Parathyroid adenoma (tissue), 2 donors: ENCODE results near the gene DOCK7.

Experiments
- H2AFZ ChIP-seq: fragments of 300-600 bp; sonication (generic); one replicate; pipeline ENCODE4 v1.7.0; 2017; ENCODE audit warnings: antibody characterized with exemption, mild to moderate bottlenecking
- H3K27ac ChIP-seq: fragments of 300-600 bp; sonication (generic); one replicate; pipeline ENCODE4 v1.7.0; 2017
- H3K27me3 ChIP-seq: fragments of 300-600 bp; sonication (generic); one replicate; pipeline ENCODE4 v1.7.0; 2017; ENCODE audit warnings: low read length; ENCODE audit not compliant: control insufficient read depth, insufficient read depth
- H3K36me3 ChIP-seq: fragments of 300-600 bp; sonication (generic); one replicate; pipeline ENCODE4 v1.7.0; 2017; ENCODE audit warnings: low read length; ENCODE audit not compliant: control insufficient read depth, insufficient read depth
- H3K4me1 ChIP-seq: fragments of 300-600 bp; sonication (generic); one replicate; pipeline ENCODE4 v1.7.0; 2017; ENCODE audit warnings: control low read depth
- H3K4me2 ChIP-seq: fragments of 300-600 bp; sonication (generic); one replicate; pipeline ENCODE4 v1.7.0; 2017; ENCODE audit warnings: low read length
- H3K4me3 ChIP-seq: fragments of 300-600 bp; sonication (generic); one replicate; pipeline ENCODE4 v1.7.0; 2017; ENCODE audit warnings: low read depth, low read length
- H3K79me2 ChIP-seq: fragments of 300-600 bp; sonication (generic); one replicate; pipeline ENCODE4 v1.7.0; 2017; ENCODE audit warnings: control low read depth
- H3K9ac ChIP-seq: fragments of 300-600 bp; sonication (generic); one replicate; pipeline ENCODE4 v1.7.0; 2017; ENCODE audit warnings: mild to moderate bottlenecking
- H3K9me3 ChIP-seq: fragments of 300-600 bp; sonication (generic); one replicate; pipeline ENCODE4 v1.7.0; 2017; ENCODE audit warnings: low read length; ENCODE audit not compliant: control insufficient read depth
- CTCF ChIP-seq: fragments of 300-600 bp; sonication (generic); IDR thresholded peaks from one replicate; pipeline ENCODE4 v1.7.0; 2017; ENCODE audit warnings: antibody characterized with exemption, mild to moderate bottlenecking
- donor health status: primary hyperparathyroidism.

DOCK7 gene

GRCh38 chr1:62494137-62494536 is 194.0 kb downstream of the DOCK7 start:
- Histone ChIP-seq H3K9ac (no peak overlapping the region), H3K9me3 (no peaks in the 10 kb centered on the region), H3K4me3 (no peak overlapping the region), H2AFZ (no peak overlapping the region), H3K27ac (no peak overlapping the region), H3K4me2 (no peak overlapping the region), H3K4me1 (no peaks in the 10 kb centered on the region), H3K27me3 (no peaks in the 10 kb centered on the region), H3K36me3 (no peaks in the 10 kb centered on the region), H3K79me2 (no peaks in the 10 kb centered on the region)
- TF ChIP-seq CTCF = no peak

- no peak for TF ChIP-seq CTCF
- no peak overlapping the region for H3K4me2 ChIP-seq
- H3K36me3 ChIP-seq = no peaks in the 10 kb centered on the region
- H3K9ac ChIP-seq = no peak overlapping the region
- H3K4me3 ChIP-seq = no peak overlapping the region
- no peaks in the 10 kb centered on the region for H3K27me3 ChIP-seq
- H3K27ac ChIP-seq = no peak overlapping the region
- H3K79me2 ChIP-seq = no peaks in the 10 kb centered on the region
- H3K4me1 ChIP-seq = no peaks in the 10 kb centered on the region
- no peaks in the 10 kb centered on the region for H3K9me3 ChIP-seq
- H2AFZ ChIP-seq = no peak overlapping the region
Observed at GRCh38 chr1:62493656-62494055, 194.5 kb downstream of the DOCK7 start.

GRCh38 chr1:62492521-62492920 is 195.7 kb downstream of the DOCK7 start:
- Histone ChIP-seq H3K27me3 (no peaks in the 10 kb centered on the region), H3K4me3 (no peak overlapping the region), H2AFZ (no peak overlapping the region), H3K36me3 (no peaks in the 10 kb centered on the region), H3K4me2 (no peak overlapping the region), H3K79me2 (no peaks in the 10 kb centered on the region), H3K4me1 (no peaks in the 10 kb centered on the region), H3K27ac (no peak overlapping the region), H3K9me3 (no peaks in the 10 kb centered on the region), H3K9ac (no peak overlapping the region)
- TF ChIP-seq CTCF = no peak

- no peak overlapping the region for H3K27ac ChIP-seq
- no peaks in the 10 kb centered on the region for H3K36me3 ChIP-seq
- H3K9ac ChIP-seq = no peak overlapping the region
- H3K9me3 ChIP-seq = no peaks in the 10 kb centered on the region
- TF ChIP-seq CTCF = no peak
- no peaks in the 10 kb centered on the region for H3K79me2 ChIP-seq
- no peak overlapping the region for H3K4me2 ChIP-seq
- H2AFZ ChIP-seq = no peak overlapping the region
- no peaks in the 10 kb centered on the region for H3K4me1 ChIP-seq
- H3K27me3 ChIP-seq = no peaks in the 10 kb centered on the region
- no peak overlapping the region for H3K4me3 ChIP-seq
Observed at GRCh38 chr1:62487956-62488355, 200.2 kb downstream of the DOCK7 start.

- Histone ChIP-seq H3K4me2 (no peak overlapping the region), H3K4me1 (no peaks in the 10 kb centered on the region), H3K36me3 (no peaks in the 10 kb centered on the region), H3K27me3 (no peaks in the 10 kb centered on the region), H3K9ac (no peak overlapping the region), H3K9me3 (no peaks in the 10 kb centered on the region), H2AFZ (no peak overlapping the region), H3K79me2 (no peaks in the 10 kb centered on the region), H3K27ac (no peak overlapping the region), H3K4me3 (no peak overlapping the region)
- no peak for TF ChIP-seq CTCF
Observed at GRCh38 chr1:62484824-62485468, 203.2 kb downstream of the DOCK7 start.
